ENCODE results near the gene ZDHHC7. TPM values are rescaled to one million over a fixed set of nuclear protein-coding genes. Genes with fewer than 3 reads are reported as not detected.

Gene ZDHHC7
- total and polyA plus RNA-seq, 9 of the 15 experiments (the other 6 are each of a cell fraction or from before 2014, with no cell fraction given), result 1.7 to 49.7 (median 37.4) TPM

DNA sequence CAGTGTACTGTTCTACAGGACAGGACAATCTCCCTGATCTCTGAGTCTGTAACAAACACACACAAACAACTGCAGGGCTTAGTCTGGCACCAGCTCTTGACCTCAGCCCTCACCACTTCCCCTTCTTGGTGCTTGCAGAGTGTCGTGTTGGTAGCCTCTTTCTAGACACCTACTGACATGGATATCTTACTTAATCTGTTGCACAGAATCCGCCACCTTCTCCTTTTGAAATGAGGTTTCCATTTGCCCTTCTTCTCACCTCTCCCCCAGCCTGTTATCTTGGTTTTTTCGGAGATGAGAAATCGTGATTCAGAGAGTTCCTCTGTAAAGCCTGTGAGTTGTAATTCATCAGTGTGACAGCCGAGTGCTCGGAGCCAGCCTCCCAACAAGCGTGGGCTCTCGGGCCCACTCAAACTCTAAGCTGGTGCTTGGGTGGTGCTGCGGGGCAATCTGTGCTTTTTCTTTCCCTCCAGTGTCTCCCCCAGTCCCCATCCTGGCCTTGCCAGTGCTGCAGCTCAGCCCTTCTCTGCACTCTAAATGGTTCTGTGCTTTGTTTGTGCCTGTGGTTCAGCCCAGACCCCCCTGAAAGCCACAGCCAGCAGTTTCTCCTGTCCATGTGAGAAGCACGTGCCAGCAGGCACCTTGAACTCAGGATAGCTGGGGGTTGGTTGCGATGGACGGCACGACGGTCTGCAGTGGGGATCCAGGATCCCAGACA, 44.3 kb upstream of the ZDHHC7 start (continued):
- TF ChIP-seq CREM (IDR thresholded peaks at IDR 0.05; ENCODE audit: low read depth) (peak; percentile 79), TRIM24 (IDR thresholded peaks at IDR 0.05) (peak in 1 of 2 experiments; percentile 46; a peak in 2 of 4 replicates), ELF4 (CRISPR knock-in tag; IDR thresholded peaks at IDR 0.05) (peak; percentile 47; the same call in 1 of the 2 replicates), SAFB2 (IDR thresholded peaks at IDR 0.05; ENCODE audit: borderline replicate concordance, low read depth, low read length, severe bottlenecking) (no peak), ZBED1 (IDR thresholded peaks at IDR 0.05) (no peak), ARHGAP35 (IDR thresholded peaks at IDR 0.05; ENCODE audit: partially characterized antibody) (no peak), CCNT2 (IDR thresholded peaks at IDR 0.05; ENCODE audit: borderline replicate concordance, extremely low read depth, insufficient read length, low read depth, low read length) (peak; percentile 73), ZNF75A (CRISPR knock-in tag; IDR thresholded peaks at IDR 0.05) (0 out of 2 replicates have a peak, but pooled peaks have one; percentile 31), NCOA1 (IDR thresholded peaks at IDR 0.05; ENCODE audit: low read depth) (peak; percentile 68; the same call in 1 of the 2 replicates), ZNF41 (CRISPR knock-in tag; conservative IDR thresholded peaks at IDR 0.05) (peak; percentile 39; the same call in 1 of the 2 replicates), HDAC2 (IDR thresholded peaks at IDR 0.05) (peak; percentile 85), ATF7 (IDR thresholded peaks at IDR 0.05) (peak; percentile 82), PYGO2 (tag; IDR thresholded peaks at IDR 0.05) (no peak), DIDO1 (tag; IDR thresholded peaks at IDR 0.05; ENCODE audit: low read depth) (0 out of 2 replicates have a peak, but pooled peaks have one; percentile 6), BMI1 (IDR thresholded peaks at IDR 0.05; ENCODE audit: low read length) (no peak)
- TF ChIP-seq, protein P1, sequence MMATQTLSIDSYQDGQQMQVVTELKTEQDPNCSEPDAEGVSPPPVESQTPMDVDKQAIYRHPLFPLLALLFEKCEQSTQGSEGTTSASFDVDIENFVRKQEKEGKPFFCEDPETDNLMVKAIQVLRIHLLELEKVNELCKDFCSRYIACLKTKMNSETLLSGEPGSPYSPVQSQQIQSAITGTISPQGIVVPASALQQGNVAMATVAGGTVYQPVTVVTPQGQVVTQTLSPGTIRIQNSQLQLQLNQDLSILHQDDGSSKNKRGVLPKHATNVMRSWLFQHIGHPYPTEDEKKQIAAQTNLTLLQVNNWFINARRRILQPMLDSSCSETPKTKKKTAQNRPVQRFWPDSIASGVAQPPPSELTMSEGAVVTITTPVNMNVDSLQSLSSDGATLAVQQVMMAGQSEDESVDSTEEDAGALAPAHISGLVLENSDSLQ (IDR thresholded peaks at IDR 0.05), result peak; percentile 97
- TF ChIP-seq, protein P2, sequence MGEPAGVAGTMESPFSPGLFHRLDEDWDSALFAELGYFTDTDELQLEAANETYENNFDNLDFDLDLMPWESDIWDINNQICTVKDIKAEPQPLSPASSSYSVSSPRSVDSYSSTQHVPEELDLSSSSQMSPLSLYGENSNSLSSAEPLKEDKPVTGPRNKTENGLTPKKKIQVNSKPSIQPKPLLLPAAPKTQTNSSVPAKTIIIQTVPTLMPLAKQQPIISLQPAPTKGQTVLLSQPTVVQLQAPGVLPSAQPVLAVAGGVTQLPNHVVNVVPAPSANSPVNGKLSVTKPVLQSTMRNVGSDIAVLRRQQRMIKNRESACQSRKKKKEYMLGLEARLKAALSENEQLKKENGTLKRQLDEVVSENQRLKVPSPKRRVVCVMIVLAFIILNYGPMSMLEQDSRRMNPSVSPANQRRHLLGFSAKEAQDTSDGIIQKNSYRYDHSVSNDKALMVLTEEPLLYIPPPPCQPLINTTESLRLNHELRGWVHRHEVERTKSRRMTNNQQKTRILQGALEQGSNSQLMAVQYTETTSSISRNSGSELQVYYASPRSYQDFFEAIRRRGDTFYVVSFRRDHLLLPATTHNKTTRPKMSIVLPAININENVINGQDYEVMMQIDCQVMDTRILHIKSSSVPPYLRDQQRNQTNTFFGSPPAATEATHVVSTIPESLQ (CRISPR knock-in tag; IDR thresholded peaks at IDR 0.05), result 0 out of 2 replicates have a peak, but pooled peaks have one; percentile 23
- TF ChIP-seq, protein P3, sequence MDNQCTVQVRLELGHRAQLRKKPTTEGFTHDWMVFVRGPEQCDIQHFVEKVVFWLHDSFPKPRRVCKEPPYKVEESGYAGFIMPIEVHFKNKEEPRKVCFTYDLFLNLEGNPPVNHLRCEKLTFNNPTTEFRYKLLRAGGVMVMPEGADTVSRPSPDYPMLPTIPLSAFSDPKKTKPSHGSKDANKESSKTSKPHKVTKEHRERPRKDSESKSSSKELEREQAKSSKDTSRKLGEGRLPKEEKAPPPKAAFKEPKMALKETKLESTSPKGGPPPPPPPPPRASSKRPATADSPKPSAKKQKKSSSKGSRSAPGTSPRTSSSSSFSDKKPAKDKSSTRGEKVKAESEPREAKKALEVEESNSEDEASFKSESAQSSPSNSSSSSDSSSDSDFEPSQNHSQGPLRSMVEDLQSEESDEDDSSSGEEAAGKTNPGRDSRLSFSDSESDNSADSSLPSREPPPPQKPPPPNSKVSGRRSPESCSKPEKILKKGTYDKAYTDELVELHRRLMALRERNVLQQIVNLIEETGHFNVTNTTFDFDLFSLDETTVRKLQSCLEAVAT (IDR thresholded peaks at IDR 0.05), result peak in 1 of 2 experiments; percentile 79; a peak in 1 of 4 replicates
- TF ChIP-seq, protein P4, sequence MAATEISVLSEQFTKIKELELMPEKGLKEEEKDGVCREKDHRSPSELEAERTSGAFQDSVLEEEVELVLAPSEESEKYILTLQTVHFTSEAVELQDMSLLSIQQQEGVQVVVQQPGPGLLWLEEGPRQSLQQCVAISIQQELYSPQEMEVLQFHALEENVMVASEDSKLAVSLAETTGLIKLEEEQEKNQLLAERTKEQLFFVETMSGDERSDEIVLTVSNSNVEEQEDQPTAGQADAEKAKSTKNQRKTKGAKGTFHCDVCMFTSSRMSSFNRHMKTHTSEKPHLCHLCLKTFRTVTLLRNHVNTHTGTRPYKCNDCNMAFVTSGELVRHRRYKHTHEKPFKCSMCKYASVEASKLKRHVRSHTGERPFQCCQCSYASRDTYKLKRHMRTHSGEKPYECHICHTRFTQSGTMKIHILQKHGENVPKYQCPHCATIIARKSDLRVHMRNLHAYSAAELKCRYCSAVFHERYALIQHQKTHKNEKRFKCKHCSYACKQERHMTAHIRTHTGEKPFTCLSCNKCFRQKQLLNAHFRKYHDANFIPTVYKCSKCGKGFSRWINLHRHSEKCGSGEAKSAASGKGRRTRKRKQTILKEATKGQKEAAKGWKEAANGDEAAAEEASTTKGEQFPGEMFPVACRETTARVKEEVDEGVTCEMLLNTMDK (IDR thresholded peaks at IDR 0.05; ENCODE audit: borderline replicate concordance, insufficient read depth, low read depth, low read length, poor library complexity, severe bottlenecking), result no peak
- TF ChIP-seq, protein P5, sequence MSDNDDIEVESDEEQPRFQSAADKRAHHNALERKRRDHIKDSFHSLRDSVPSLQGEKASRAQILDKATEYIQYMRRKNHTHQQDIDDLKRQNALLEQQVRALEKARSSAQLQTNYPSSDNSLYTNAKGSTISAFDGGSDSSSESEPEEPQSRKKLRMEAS (CRISPR knock-in tag; IDR thresholded peaks at IDR 0.05), result peak; percentile 86
- TF ChIP-seq, protein P6, sequence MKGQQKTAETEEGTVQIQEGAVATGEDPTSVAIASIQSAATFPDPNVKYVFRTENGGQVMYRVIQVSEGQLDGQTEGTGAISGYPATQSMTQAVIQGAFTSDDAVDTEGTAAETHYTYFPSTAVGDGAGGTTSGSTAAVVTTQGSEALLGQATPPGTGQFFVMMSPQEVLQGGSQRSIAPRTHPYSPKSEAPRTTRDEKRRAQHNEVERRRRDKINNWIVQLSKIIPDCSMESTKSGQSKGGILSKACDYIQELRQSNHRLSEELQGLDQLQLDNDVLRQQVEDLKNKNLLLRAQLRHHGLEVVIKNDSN (CRISPR knock-in tag; IDR thresholded peaks at IDR 0.05), result peak; percentile 27; the same call in 1 of the 2 replicates

All from K562 (cell line).